Neural progenitor cell (in vitro differentiated cells): ENCODE measurements around the gene TMEM53.

Source experiments
- CTCF ChIP-seq: fragments of 200-600 bp; sonication (generic); IDR thresholded peaks from 2 replicates; pipeline ENCODE4 v1.5.1; 2017; ENCODE audit warnings: antibody characterized with exemption, mild to moderate bottlenecking
- EZH2 ChIP-seq: fragments of 200-600 bp; sonication (generic); IDR thresholded peaks from 2 replicates; pipeline ENCODE4 v1.6.1; 2017; ENCODE audit warnings: antibody characterized with exemption, mild to moderate bottlenecking, moderate library complexity

- TF ChIP-seq EZH2 (no peak), CTCF (no peak)
Measured at GRCh38 chr1:44717653-44718052, 43.4 kb upstream of the TMEM53 start.
